ENCODE measurements around the gene MED23. TPM values are rescaled to one million over a fixed set of nuclear protein-coding genes. Genes with fewer than 3 reads are reported as not detected.

MED23 gene
- total and polyA plus RNA-seq, 12 donors: 4.6 to 18.4 (median 11.5) TPM

GRCh38 chr6:131574686-131575085, 53.4 kb downstream of the MED23 start:
- intact Hi-C loops (cut with DNase I): no loop called here
- TF ChIP-seq CTCF (IDR thresholded peaks at IDR 0.05): no peak
- ATAC-seq (no peak), DNase-seq (no peak)
- whole genome bisulfite sequencing, 2 donors: 94 to 96% methylated on average over 4 of the region's 4 CpGs
- no peak overlapping the region for H3K4me3 ChIP-seq
- H3K4me1 ChIP-seq: no peaks in the 10 kb centered on the region
- H3K9me3 ChIP-seq: no peaks in the 10 kb centered on the region
- peaks cover 0 to 39% (median 0%) of the 10 kb centered on the region in 9 donors for H3K36me3 ChIP-seq
- H3K27me3 ChIP-seq: no peaks in the 10 kb centered on the region
- no peak overlapping the region for H3K27ac ChIP-seq

DNA sequence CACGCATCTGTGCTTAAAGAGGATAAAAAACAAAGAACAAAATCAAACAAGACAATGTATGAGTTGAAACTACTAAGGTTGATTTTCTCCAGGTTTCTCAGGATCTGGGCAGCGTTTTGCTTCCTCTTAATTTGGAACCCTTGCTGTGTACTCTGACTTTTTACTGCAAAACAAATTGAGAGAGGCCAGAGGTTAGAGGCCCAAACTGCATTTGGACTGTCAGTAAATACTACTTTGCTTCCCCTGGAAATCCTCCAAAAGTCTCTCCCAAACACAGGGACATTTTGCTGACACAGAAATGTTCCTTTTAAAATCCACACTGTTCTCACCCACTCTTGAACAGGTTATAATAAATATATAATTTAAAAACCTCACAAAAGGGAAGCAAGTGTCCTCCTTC, 53.9 kb downstream of the MED23 start:
- Histone ChIP-seq H3K4me3 (no peak overlapping the region), H3K4me1 (no peaks in the 10 kb centered on the region), H3K9me3 (no peaks in the 10 kb centered on the region), H3K27me3 (no peaks in the 10 kb centered on the region), H3K36me3 (peaks cover 0 to 33% (median 0%) of the 10 kb centered on the region in 9 donors), H3K27ac (no peak overlapping the region)
- TF ChIP-seq CTCF (IDR thresholded peaks at IDR 0.05): no peak
- no peak for ATAC-seq
- 66 to 78% methylated on average over 2 of the region's 2 CpGs for WGBS, 2 donors
- intact Hi-C loops (cut with DNase I): no loop called here
- DNase-seq: no peak

DNA sequence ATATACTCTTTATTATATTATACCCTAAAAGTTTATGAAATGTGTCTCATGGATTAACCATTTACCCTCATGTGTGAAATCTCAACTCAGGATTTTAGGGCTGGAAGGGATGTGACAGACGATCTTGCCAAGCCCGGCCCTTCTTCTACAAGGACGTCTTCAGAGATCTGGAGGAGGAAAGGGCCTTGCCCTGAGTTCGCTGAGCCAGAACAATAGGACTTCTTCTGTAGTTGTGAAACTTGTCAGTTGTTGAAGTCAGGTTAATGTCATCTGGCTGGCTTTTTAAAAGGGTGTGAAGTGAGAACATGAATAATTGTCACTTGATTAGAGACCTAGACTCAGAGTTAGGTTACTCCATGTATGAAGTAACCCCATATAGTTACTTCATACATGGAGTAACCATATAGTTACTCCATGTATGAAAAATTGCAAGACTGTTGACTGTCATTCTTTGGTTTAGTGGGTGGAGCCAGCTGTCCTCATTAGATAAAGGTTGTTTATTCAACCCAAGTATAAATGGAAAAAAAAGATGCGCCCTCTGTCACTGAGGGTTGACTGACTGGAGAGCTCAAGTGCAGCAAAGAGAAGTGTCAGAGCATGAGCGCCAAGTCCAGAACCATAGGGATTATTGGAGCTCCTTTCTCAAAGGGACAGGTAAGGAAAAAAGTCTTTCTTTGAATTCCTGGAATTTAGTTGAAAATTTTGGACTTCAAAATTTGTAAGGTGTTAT, 55.2 kb downstream of the MED23 start, which contains the start of gene ARG1:
Gene ARG1 (plus strand): TSS at position 541 of the 730 bp plus-strand sequence. CDS start 57 bp downstream, at position 598.
- ATAC-seq: no peak
- H3K4me1 ChIP-seq: no peaks in the 10 kb centered on the region
- no peak within 1 kb of the TSS for H3K4me3 ChIP-seq
- intact Hi-C loops (cut with DNase I): no loop called here
- WGBS, 2 donors: 84% methylated on average over 6 of the region's 6 CpGs
- no peaks in the 10 kb centered on the region for H3K9me3 ChIP-seq
- H3K27me3 ChIP-seq: no peaks in the 10 kb centered on the region
- peaks cover 0 to 20% (median 0%) of the 10 kb centered on the region in 9 donors for H3K36me3 ChIP-seq
- no peak for DNase-seq
- H3K27ac ChIP-seq: no peak within 1 kb of the TSS
- no peak for TF ChIP-seq CTCF (IDR thresholded peaks at IDR 0.05)

DNA sequence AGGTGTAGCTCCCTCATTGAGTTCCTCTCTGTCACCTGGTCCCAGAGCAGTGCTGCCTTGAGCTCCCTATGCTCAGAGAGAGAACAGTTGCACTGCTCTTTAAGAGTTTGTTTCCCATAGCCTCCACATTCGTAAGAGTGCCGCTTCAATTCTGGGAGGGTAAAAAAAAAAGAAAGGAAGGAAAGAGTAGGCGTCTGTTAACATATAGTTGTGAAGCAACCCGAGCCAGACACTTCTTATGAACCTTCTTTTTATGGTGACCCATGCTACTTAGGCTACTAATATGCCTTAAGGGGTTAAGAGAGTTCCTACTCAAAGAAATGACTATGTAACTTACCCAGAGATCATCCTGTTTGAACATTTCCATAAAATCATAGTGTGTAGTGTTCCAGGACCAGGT, 59.3 kb downstream of the MED23 start:
- TF ChIP-seq CTCF (IDR thresholded peaks at IDR 0.05): no peak
- Histone ChIP-seq H3K27me3 (no peaks in the 10 kb centered on the region), H3K36me3 (peaks cover 0 to 11% (median 0%) of the 10 kb centered on the region in 9 donors), H3K27ac (no peak overlapping the region), H3K9me3 (no peaks in the 10 kb centered on the region), H3K4me3 (no peak overlapping the region), H3K4me1 (no peaks in the 10 kb centered on the region)
- ATAC-seq: no peak
- intact Hi-C loops (cut with DNase I): no loop called here
- no peak for DNase-seq
- 62 to 78% methylated on average over 4 of the region's 4 CpGs for WGBS, 2 donors
